Left renal cortex interstitium (tissue), 4 donors: ENCODE data around the gene TMEM156. TPM values are rescaled to one million over a fixed set of nuclear protein-coding genes. Genes with fewer than 3 reads are reported as not detected.

ENCODE experiments used
- DNase-seq, 4 donors: peaks; one replicate each; pipeline ENCODE4 v3.0.0-alpha.2; 2013; ENCODE audit warnings: low read depth in 4 of 4, low spot score in 2 of 4, missing footprints in 1 of 4
- polyA plus RNA-seq, 4 donors: library from polyadenylated mRNA; unstranded; fragments of 120-200 nt; gene quantifications; one replicate each; pipeline ENCODE4 v1.2.1, GENCODE V29; 2013; ENCODE audit not compliant: insufficient read length in 4 of 4

Gene TMEM156
- polyA plus RNA-seq, 4 donors = 3.2 to 4.1 (median 3.4) TPM

GRCh38 chr4:38928974-38929373, 103.2 kb downstream of the TMEM156 start:
- DNase-seq = no peak

- no peak for DNase-seq
Measured at GRCh38 chr4:38928568-38928967, 103.6 kb downstream of the TMEM156 start.

GRCh38 chr4:38926896-38927295, 105.3 kb downstream of the TMEM156 start:
- no peak for DNase-seq

GRCh38 chr4:38925492-38926413, 106.5 kb downstream of the TMEM156 start:
- no peak for DNase-seq

GRCh38 chr4:38924353-38924752, 107.9 kb downstream of the TMEM156 start:
- no peak for DNase-seq

- no peak for DNase-seq
Measured at GRCh38 chr4:38923746-38924145, 108.5 kb downstream of the TMEM156 start.

GRCh38 chr4:38921151-38921550, 111.1 kb downstream of the TMEM156 start:
- DNase-seq = no peak

GRCh38 chr4:38920677-38921076, 111.5 kb downstream of the TMEM156 start:
- DNase-seq = no peak

- no peak for DNase-seq
Measured at GRCh38 chr4:38920186-38920585, 112.0 kb downstream of the TMEM156 start.

GRCh38 chr4:38919494-38919893, 112.7 kb downstream of the TMEM156 start:
- DNase-seq = no peak

- DNase-seq = no peak
Measured at GRCh38 chr4:38917481-38918025, 114.7 kb downstream of the TMEM156 start.

Other genes with a start within 250 kb of the TMEM156 start
- under 1 TPM; 0.44 to 0.89 (median 0.64) TPM for gene TLR10, start 249.4 kb downstream of the TMEM156 start, polyA plus RNA-seq
- 1 to 10 TPM; 3.1 to 4.9 (median 3.9) TPM for gene TLR1, start 227.6 kb downstream of the TMEM156 start, polyA plus RNA-seq
- under 1 TPM; 0.49 to 0.65 (median 0.58) TPM for gene TLR6, start 175.6 kb downstream of the TMEM156 start, polyA plus RNA-seq
- 10 to 100 TPM; 26.7 to 42.4 (median 33.6) TPM for gene FAM114A1, start 164.6 kb downstream of the TMEM156 start, polyA plus RNA-seq
- 10 to 100 TPM; 38.8 to 45.4 (median 42.5) TPM for gene KLHL5, start 29.8 kb upstream of the TMEM156 start, polyA plus RNA-seq
- 100 to 1,000 TPM in 1 of 4 donors, 10 to 100 TPM in 3; 60.8 to 113 (median 87.2) TPM for gene WDR19, start 150.1 kb upstream of the TMEM156 start, polyA plus RNA-seq